GM23248 (cell line): ENCODE measurements around the gene OR4K14.

ENCODE experiments used
- EZH2 ChIP-seq: fragments of 200-600 bp; sonication (generic); IDR thresholded peaks from 2 replicates; pipeline ENCODE4 v1.6.1; 2018; ENCODE audit warnings: antibody characterized with exemption, mild to moderate bottlenecking; ENCODE audit not compliant: insufficient read depth, poor library complexity, severe bottlenecking
- EZH2phosphoT487 ChIP-seq: fragments of 200-600 bp; sonication (generic); IDR thresholded peaks from 2 replicates; pipeline ENCODE4 v1.6.1; 2018; ENCODE audit warnings: antibody characterized with exemption, moderate library complexity, mild to moderate bottlenecking, low read depth; ENCODE audit not compliant: insufficient read depth

- TF ChIP-seq EZH2, result no peak
- no peak for TF ChIP-seq EZH2phosphoT487
Observed at GRCh38 chr14:20035449-20035848, 16.3 kb upstream of the OR4K14 start.
